ENCODE results near the gene ZBTB45.

The ZBTB45 gene

GRCh38 chr19:58536852-58537798 is 17.5 kb upstream of the ZBTB45 start:
- peaks cover 8 to 17% of the 10 kb centered on the region in 2 donors for H3K4me1 Mint-ChIP-seq
- H3K36me3 Mint-ChIP-seq, result no peaks in the 10 kb centered on the region
- DNase-seq (no peak), ATAC-seq (replicated peaks) (no peak)
- no peaks in the 10 kb centered on the region for H3K9me3 Mint-ChIP-seq
- peaks cover 28 to 32% of the 10 kb centered on the region in 2 donors for H3K27me3 Mint-ChIP-seq
- H3K4me3 Mint-ChIP-seq, result peak overlapping the region in 1 of 2 donors; percentile 82
- no peak overlapping the region for H3K27ac Mint-ChIP-seq

- no peak for ATAC-seq (replicated peaks)
- H3K36me3 Mint-ChIP-seq, result no peaks in the 10 kb centered on the region
- H3K27ac Mint-ChIP-seq, result no peak overlapping the region
- H3K4me1 Mint-ChIP-seq, result peaks cover 13 to 29% of the 10 kb centered on the region in 2 donors
- DNase-seq, result no peak
- peaks cover 27 to 28% of the 10 kb centered on the region in 2 donors for H3K27me3 Mint-ChIP-seq
- H3K9me3 Mint-ChIP-seq, result no peaks in the 10 kb centered on the region
- no peak overlapping the region for H3K4me3 Mint-ChIP-seq
Measured at GRCh38 chr19:58535857-58536256, 16.2 kb upstream of the ZBTB45 start.

GRCh38 chr19:58531034-58531840 is 11.6 kb upstream of the ZBTB45 start:
- ATAC-seq (replicated peaks) (peak in 1 of 2 donors; percentile 36), DNase-seq (no peak)
- Mint-ChIP-seq H3K4me1 (peaks cover 5 to 16% of the 10 kb centered on the region in 2 donors), H3K4me3 (no peak overlapping the region), H3K27me3 (peaks cover 8 to 10% of the 10 kb centered on the region in 2 donors), H3K36me3 (no peaks in the 10 kb centered on the region), H3K9me3 (no peaks in the 10 kb centered on the region), H3K27ac (no peak overlapping the region)

GRCh38 chr19:58529405-58529804 is 9.8 kb upstream of the ZBTB45 start:
- ATAC-seq (replicated peaks), result no peak
- Mint-ChIP-seq H3K27me3 (peaks cover 0 to 5% of the 10 kb centered on the region in 2 donors), H3K36me3 (no peaks in the 10 kb centered on the region), H3K9me3 (no peaks in the 10 kb centered on the region), H3K27ac (no peak overlapping the region), H3K4me1 (peaks cover 5 to 16% of the 10 kb centered on the region in 2 donors), H3K4me3 (no peak overlapping the region)
- no peak for DNase-seq

- no peak overlapping the region for H3K4me3 Mint-ChIP-seq
- H3K4me1 Mint-ChIP-seq, result peaks cover 20 to 30% of the 10 kb centered on the region in 2 donors
- ATAC-seq (replicated peaks), result no peak
- H3K9me3 Mint-ChIP-seq, result no peaks in the 10 kb centered on the region
- DNase-seq, result no peak
- H3K27me3 Mint-ChIP-seq, result peaks cover 0 to 5% of the 10 kb centered on the region in 2 donors
- no peak overlapping the region for H3K27ac Mint-ChIP-seq
- peaks cover 2 to 11% of the 10 kb centered on the region in 2 donors for H3K36me3 Mint-ChIP-seq
Measured at GRCh38 chr19:58522709-58523108, 3.1 kb upstream of the ZBTB45 start.

- peaks cover 22 to 33% of the 10 kb centered on the region in 2 donors for H3K4me1 Mint-ChIP-seq
- ATAC-seq (replicated peaks), result no peak
- DNase-seq, result no peak
- peaks cover 2 to 16% of the 10 kb centered on the region in 2 donors for H3K36me3 Mint-ChIP-seq
- H3K27me3 Mint-ChIP-seq, result no peaks in the 10 kb centered on the region
- no peak overlapping the region for H3K4me3 Mint-ChIP-seq
- no peaks in the 10 kb centered on the region for H3K9me3 Mint-ChIP-seq
- H3K27ac Mint-ChIP-seq, result peak overlapping the region; percentile 78
Measured at GRCh38 chr19:58521651-58522050, 2.0 kb upstream of the ZBTB45 start.

GRCh38 chr19:58520257-58520599 is 618 bp upstream of the ZBTB45 start:
- H3K27me3 Mint-ChIP-seq, result no peaks in the 10 kb centered on the region
- peaks cover 9 to 26% of the 10 kb centered on the region in 2 donors for H3K36me3 Mint-ChIP-seq
- H3K9me3 Mint-ChIP-seq, result no peaks in the 10 kb centered on the region
- H3K4me1 Mint-ChIP-seq, result peaks cover 33 to 45% of the 10 kb centered on the region in 2 donors
- ATAC-seq (replicated peaks), result no peak
- H3K4me3 Mint-ChIP-seq, result peak overlapping the region; percentile 92 to 98
- DNase-seq, result no peak
- peak overlapping the region; percentile 95 for H3K27ac Mint-ChIP-seq

GRCh38 chr19:58519087-58519354 is 589 bp downstream of the ZBTB45 start:
- H3K36me3 Mint-ChIP-seq, result peaks cover 11 to 33% of the 10 kb centered on the region in 2 donors
- peaks cover 36 to 57% of the 10 kb centered on the region in 2 donors for H3K4me1 Mint-ChIP-seq
- DNase-seq, result no peak
- peak overlapping the region; percentile 92 to 98 for H3K4me3 Mint-ChIP-seq
- peak; percentile 6 to 9 for ATAC-seq (replicated peaks)
- H3K9me3 Mint-ChIP-seq, result no peaks in the 10 kb centered on the region
- H3K27ac Mint-ChIP-seq, result peak overlapping the region; percentile 95
- no peaks in the 10 kb centered on the region for H3K27me3 Mint-ChIP-seq

- H3K4me3 Mint-ChIP-seq, result peak overlapping the region; percentile 92 to 98
- no peak for DNase-seq
- no peaks in the 10 kb centered on the region for H3K9me3 Mint-ChIP-seq
- H3K36me3 Mint-ChIP-seq, result peaks cover 13 to 33% of the 10 kb centered on the region in 2 donors
- ATAC-seq (replicated peaks), result no peak
- no peaks in the 10 kb centered on the region for H3K27me3 Mint-ChIP-seq
- peaks cover 38 to 63% of the 10 kb centered on the region in 2 donors for H3K4me1 Mint-ChIP-seq
- peak overlapping the region; percentile 95 for H3K27ac Mint-ChIP-seq
Measured at GRCh38 chr19:58518256-58519086, 1.1 kb downstream of the ZBTB45 start.

- Mint-ChIP-seq H3K27me3 (no peaks in the 10 kb centered on the region), H3K4me1 (peaks cover 41 to 71% of the 10 kb centered on the region in 2 donors), H3K27ac (no peak overlapping the region), H3K36me3 (peaks cover 13 to 33% of the 10 kb centered on the region in 2 donors), H3K4me3 (peak overlapping the region in 1 of 2 donors; percentile 11), H3K9me3 (no peaks in the 10 kb centered on the region)
- DNase-seq, result no peak
- ATAC-seq (replicated peaks), result no peak
Measured at GRCh38 chr19:58516964-58517833, 2.4 kb downstream of the ZBTB45 start.

- Mint-ChIP-seq H3K4me1 (peaks cover 41 to 71% of the 10 kb centered on the region in 2 donors), H3K27me3 (no peaks in the 10 kb centered on the region), H3K4me3 (peak overlapping the region in 1 of 2 donors; percentile 82), H3K36me3 (peaks cover 13 to 33% of the 10 kb centered on the region in 2 donors), H3K27ac (peak overlapping the region; percentile 84), H3K9me3 (no peaks in the 10 kb centered on the region)
- no peak for ATAC-seq (replicated peaks)
- no peak for DNase-seq
Measured at GRCh38 chr19:58516246-58516836, 3.3 kb downstream of the ZBTB45 start.

GRCh38 chr19:58515259-58515658 is 4.4 kb downstream of the ZBTB45 start:
- H3K9me3 Mint-ChIP-seq, result no peaks in the 10 kb centered on the region
- H3K4me1 Mint-ChIP-seq, result peaks cover 37 to 66% of the 10 kb centered on the region in 2 donors

GRCh38 chr19:58514564-58515022 is 5.0 kb downstream of the ZBTB45 start:
- no peak for ATAC-seq (replicated peaks)
- Mint-ChIP-seq H3K36me3 (peaks cover 13 to 36% of the 10 kb centered on the region in 2 donors), H3K4me3 (peak overlapping the region; percentile 91 to 93), H3K4me1 (peaks cover 32 to 59% of the 10 kb centered on the region in 2 donors), H3K27me3 (no peaks in the 10 kb centered on the region), H3K9me3 (no peaks in the 10 kb centered on the region), H3K27ac (peak overlapping the region; percentile 96)
- DNase-seq, result no peak

More at GRCh38 chr19:58515259-58515658, 4.4 kb downstream of the ZBTB45 start:
- Mint-ChIP-seq H3K36me3 (peaks cover 13 to 33% of the 10 kb centered on the region in 2 donors), H3K27me3 (no peaks in the 10 kb centered on the region), H3K4me3 (peak overlapping the region; percentile 82), H3K27ac (peak overlapping the region; percentile 84)
- ATAC-seq (replicated peaks), result no peak
- DNase-seq, result no peak
